Cortex of kidney (tissue), 1 donor: ENCODE data around the gene ACAP1.

ENCODE experiments used
- DNase-seq: peaks from one replicate; lab custom pipeline; 2025; lab: John Stamatoyannopoulos, UW

ACAP1 gene

GRCh38 chr17:7391307-7391706 lies 55.0 kb downstream of the ACAP1 start:
- no peak for DNase-seq

GRCh38 chr17:7392696-7393612 lies 56.6 kb downstream of the ACAP1 start:
- DNase-seq = no peak

GRCh38 chr17:7393613-7394451 lies 57.5 kb downstream of the ACAP1 start:
- no peak for DNase-seq

- peak; percentile 54 for DNase-seq
These were observed 58.3 kb downstream of the ACAP1 start, which contains the start of gene PLSCR3 for GRCh38 chr17:7394452-7395191. Gene PLSCR3, minus strand, starts transcription at chr17:7394525. Its CDS starts 415 bp downstream, at chr17:7394110.

GRCh38 chr17:7396147-7396546 lies 59.8 kb downstream of the ACAP1 start:
- no peak for DNase-seq

- no peak for DNase-seq
These were observed 62.3 kb downstream of the ACAP1 start for GRCh38 chr17:7398612-7399011.
